ENCODE data around the gene LRP6.
"Not testable (repeated sequence)": the region's sequence is repeated elsewhere in the genome, so short reads cannot be mapped to it uniquely, and the experiment has no call there.

GRCh38 chr12:12110923-12111555 lies 155.8 kb downstream of the LRP6 start:
- not testable (repeated sequence) for TF ChIP-seq CTCF, POLR2A, EP300 (IDR thresholded peaks at IDR 0.05)

Data from ovary (tissue), 3 donors.